ENCODE data around the gene PAWR. TPM values are rescaled to one million over a fixed set of nuclear protein-coding genes. Genes with fewer than 3 reads are reported as not detected.

PAWR gene
- total RNA-seq, result 10 to 100 TPM; 15.2 to 35.5 (median 18.6) TPM

- H3K4me3 ChIP-seq, result peak within 1 kb of the TSS; percentile 80 to 97 (median 87)
- peak within 1 kb of the TSS; percentile 1 to 77 for H3K27ac ChIP-seq
- peak; percentile 60 to 87 (median 82) for ATAC-seq (replicated peaks in 6 of 8)
- peaks cover 12 to 24% of the 10 kb centered on the region in 2 donors for H3K4me1 ChIP-seq (replicated peaks in 1 of 2)
- in situ Hi-C loops (cut with MboI; ENCODE audit: low pct_unique_long_range_greater_than_20kb in 2 of 9, low sequenced_read_pairs in 9 of 9, unreplicated experiment in 9 of 9), result no loop called here
- WGBS, 10 experiments, result 0 to 13% (median 0%) methylated on average over 1 to 4 of the region's 107 CpGs; no CpG with 5 or more reads in 4 of the 10 experiments
These were observed at the start of gene PAWR for GRCh38 chr12:79690638-79691510. PAWR (minus strand) TSS chr12:79690964; CDS start chr12:79690244, 720 bp downstream.

- in situ Hi-C loops (cut with MboI; ENCODE audit: low pct_unique_long_range_greater_than_20kb in 2 of 9, low sequenced_read_pairs in 9 of 9, unreplicated experiment in 9 of 9), result loop anchor here in 3 of 9 experiments (10.0 to 25.0 kb wide), 2 partner anchors 326 to 333 kb away; no protein-coding TSS in a partner anchor
- Histone ChIP-seq H3K4me1 (replicated peaks in 1 of 2) (no peaks in the 10 kb centered on the region), H3K27ac (no peak overlapping the region), H3K4me3 (no peak overlapping the region)
- 2 to 63% (median 31%) methylated on average over 1 to 4 of the region's 4 CpGs; no CpG with 5 or more reads in 1 of the 10 experiments for WGBS, 10 experiments
- peak in 4 of 8 experiments; percentile 48 to 68 (median 52) for ATAC-seq (replicated peaks in 6 of 8)
These were observed 47.3 kb upstream of the PAWR start for GRCh38 chr12:79737875-79738718.

- no peak overlapping the region for H3K27ac ChIP-seq
- in situ Hi-C loops (cut with MboI; ENCODE audit: low pct_unique_long_range_greater_than_20kb in 2 of 9, low sequenced_read_pairs in 9 of 9, unreplicated experiment in 9 of 9), result loop anchor here in 3 of 9 experiments (10.0 to 25.0 kb wide), 2 partner anchors 320 to 328 kb away; no protein-coding TSS in a partner anchor
- H3K4me1 ChIP-seq (replicated peaks in 1 of 2), result no peaks in the 10 kb centered on the region
- no peak for ATAC-seq (replicated peaks in 6 of 8)
- no peak overlapping the region for H3K4me3 ChIP-seq
These were observed 41.9 kb upstream of the PAWR start for GRCh38 chr12:79732638-79733037.

GRCh38 chr12:79725987-79726386, 35.2 kb upstream of the PAWR start:
- in situ Hi-C loops (cut with MboI; ENCODE audit: low pct_unique_long_range_greater_than_20kb in 2 of 9, low sequenced_read_pairs in 9 of 9, unreplicated experiment in 9 of 9), result loop anchor here in 2 of 9 experiments (25.0 kb wide), 1 partner anchor 314 kb away; no protein-coding TSS in a partner anchor
- no peak overlapping the region for H3K27ac ChIP-seq
- ATAC-seq (replicated peaks in 6 of 8), result peak in 1 of 8 experiments; percentile 16

DNA sequence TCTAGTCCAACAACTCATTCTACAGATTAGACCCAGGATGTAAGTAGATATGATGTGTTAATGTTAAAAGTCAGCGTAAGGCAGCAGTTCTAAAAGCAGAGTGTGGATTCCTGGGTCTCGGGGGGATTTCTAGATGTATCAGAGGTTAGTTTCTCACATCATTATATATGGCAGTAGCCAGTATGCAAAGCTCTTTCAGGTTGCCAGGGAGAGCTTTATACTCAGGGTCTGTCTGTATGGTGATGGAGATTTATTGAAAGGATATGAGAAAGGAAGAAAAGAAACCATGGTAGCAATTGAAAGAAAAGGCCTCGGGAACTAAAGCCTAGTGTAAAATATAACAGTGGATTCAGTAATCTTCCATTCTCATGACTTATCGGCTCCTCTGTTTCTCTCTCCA, 26.2 kb upstream of the PAWR start:
- 23 to 100% (median 50%) methylated on average over 1 to 4 of the region's 4 CpGs; no CpG with 5 or more reads in 2 of the 10 experiments for WGBS, 10 experiments
- Histone ChIP-seq H3K27ac (no peak overlapping the region), H3K4me1 (replicated peaks in 1 of 2) (peaks cover 5 to 10% of the 10 kb centered on the region in 2 donors), H3K4me3 (no peak overlapping the region)
- in situ Hi-C loops (cut with MboI; ENCODE audit: low pct_unique_long_range_greater_than_20kb in 2 of 9, low sequenced_read_pairs in 9 of 9, unreplicated experiment in 9 of 9), result no loop called here
- peak in 5 of 8 experiments; percentile 61 to 100 (median 89) for ATAC-seq (replicated peaks in 6 of 8)

More at GRCh38 chr12:79725987-79726386, 35.2 kb upstream of the PAWR start:
- no peak overlapping the region for H3K4me3 ChIP-seq
- no peaks in the 10 kb centered on the region for H3K4me1 ChIP-seq (replicated peaks in 1 of 2)
- WGBS, 10 experiments, result 0 to 100% (median 50%) methylated on average over 1 of the region's 1 CpG; no CpG with 5 or more reads in 2 of the 10 experiments

DNA sequence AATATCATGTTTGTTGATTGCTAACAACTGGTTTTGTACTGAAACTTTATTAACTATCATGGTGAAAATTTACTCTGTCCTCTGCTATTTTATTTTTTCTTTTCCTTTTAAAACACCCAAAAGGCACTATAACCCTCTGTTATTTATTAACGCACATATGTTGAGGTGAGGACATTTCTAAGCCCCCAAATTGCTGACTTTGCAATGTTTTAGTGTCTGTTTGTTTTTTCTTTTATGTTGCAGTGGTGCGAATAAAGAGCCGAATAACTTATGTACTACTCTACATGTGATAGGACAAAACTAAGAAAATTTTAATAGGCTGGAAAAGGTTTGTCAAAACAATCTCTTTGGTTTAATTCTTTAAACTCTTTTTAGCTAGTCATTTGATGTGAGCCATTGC, 24.5 kb upstream of the PAWR start:
- Histone ChIP-seq H3K4me3 (no peak overlapping the region), H3K4me1 (replicated peaks in 1 of 2) (peaks cover 5 to 10% of the 10 kb centered on the region in 2 donors), H3K27ac (no peak overlapping the region)
- no peak for ATAC-seq (replicated peaks in 6 of 8)
- 69 to 100% (median 93%) methylated on average over 1 to 3 of the region's 3 CpGs; no CpG with 5 or more reads in 1 of the 10 experiments for WGBS, 10 experiments
- in situ Hi-C loops (cut with MboI; ENCODE audit: low pct_unique_long_range_greater_than_20kb in 2 of 9, low sequenced_read_pairs in 9 of 9, unreplicated experiment in 9 of 9), result no loop called here

- Histone ChIP-seq H3K4me3 (no peak overlapping the region), H3K4me1 (replicated peaks in 1 of 2) (no peaks in the 10 kb centered on the region), H3K27ac (no peak overlapping the region)
- 86 to 100% (median 95%) methylated on average over 1 to 7 of the region's 50 CpGs; no CpG with 5 or more reads in 5 of the 10 experiments for WGBS, 10 experiments
- in situ Hi-C loops (cut with MboI; ENCODE audit: low pct_unique_long_range_greater_than_20kb in 2 of 9, low sequenced_read_pairs in 9 of 9, unreplicated experiment in 9 of 9), result no loop called here
- ATAC-seq (replicated peaks in 6 of 8), result no peak
These were observed 20.1 kb upstream of the PAWR start for GRCh38 chr12:79710707-79711483.

DNA sequence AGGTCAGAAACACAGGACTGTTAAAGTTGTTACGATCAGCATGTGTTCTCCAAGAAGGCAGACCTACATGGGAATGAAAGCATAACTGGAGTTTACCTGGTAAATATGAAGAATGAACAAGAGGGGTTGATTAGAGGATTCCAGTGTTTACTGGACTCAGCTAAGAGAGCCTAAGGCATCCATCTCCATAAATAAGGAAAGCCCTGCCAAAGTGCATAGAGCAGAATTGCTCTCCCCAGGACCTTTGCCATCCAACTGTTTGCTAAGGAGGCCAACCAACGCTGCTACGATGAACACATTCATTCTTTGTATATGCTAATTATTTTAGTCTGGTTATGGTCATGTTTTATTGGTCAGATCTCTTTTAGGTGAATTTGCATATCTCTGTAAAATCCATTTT, 17.1 kb upstream of the PAWR start:
- H3K4me3 ChIP-seq, result no peak overlapping the region
- peak in 1 of 8 experiments; percentile 43 for ATAC-seq (replicated peaks in 6 of 8)
- in situ Hi-C loops (cut with MboI; ENCODE audit: low pct_unique_long_range_greater_than_20kb in 2 of 9, low sequenced_read_pairs in 9 of 9, unreplicated experiment in 9 of 9), result no loop called here
- no peak overlapping the region for H3K27ac ChIP-seq
- H3K4me1 ChIP-seq (replicated peaks in 1 of 2), result no peaks in the 10 kb centered on the region
- 40 to 90% (median 67%) methylated on average over 1 to 3 of the region's 3 CpGs; no CpG with 5 or more reads in 2 of the 10 experiments for WGBS, 10 experiments

DNA sequence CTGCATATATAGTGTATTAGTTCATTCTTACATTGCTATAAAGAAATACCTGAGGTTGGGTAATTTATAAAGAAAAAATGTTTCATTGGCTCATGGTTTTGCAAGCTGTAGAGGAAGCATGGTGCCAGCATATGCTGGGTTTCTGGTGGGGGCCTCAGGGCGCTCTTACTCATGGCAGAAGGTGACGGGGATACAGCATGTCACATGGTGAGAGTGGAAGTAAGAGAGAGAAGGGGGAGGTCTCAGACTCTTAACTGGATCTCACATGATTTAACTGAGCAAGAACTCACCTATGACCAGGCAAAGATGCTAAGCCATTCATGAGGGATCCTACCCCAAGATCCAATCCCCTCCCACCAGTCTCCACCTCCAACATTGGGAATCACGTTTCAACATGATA, 15.9 kb upstream of the PAWR start:
- 0 to 87% (median 40%) methylated on average over 1 to 3 of the region's 3 CpGs; no CpG with 5 or more reads in 5 of the 10 experiments for WGBS, 10 experiments
- in situ Hi-C loops (cut with MboI; ENCODE audit: low pct_unique_long_range_greater_than_20kb in 2 of 9, low sequenced_read_pairs in 9 of 9, unreplicated experiment in 9 of 9), result no loop called here
- no peak overlapping the region for H3K27ac ChIP-seq
- H3K4me1 ChIP-seq (replicated peaks in 1 of 2), result no peaks in the 10 kb centered on the region
- no peak for ATAC-seq (replicated peaks in 6 of 8)
- no peak overlapping the region for H3K4me3 ChIP-seq

DNA sequence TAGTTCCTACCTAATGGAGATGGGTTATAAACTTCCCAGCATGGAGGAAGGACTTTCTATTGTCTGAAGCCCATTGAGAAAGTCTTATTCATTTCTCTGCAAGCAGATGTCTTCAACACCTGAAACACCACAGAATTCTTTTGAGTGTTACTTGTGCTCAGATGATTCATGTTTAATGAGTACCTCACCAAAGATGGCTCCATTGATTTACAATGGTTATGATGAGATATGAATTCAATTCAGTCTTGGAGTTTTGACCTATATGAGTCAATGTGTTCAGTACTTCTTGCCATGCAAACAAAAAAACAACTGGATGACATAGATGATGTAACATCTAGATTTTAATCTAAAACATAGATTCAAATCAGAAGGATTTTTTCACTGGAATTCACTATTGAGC, 15.4 kb upstream of the PAWR start:
- ATAC-seq (replicated peaks in 6 of 8), result no peak
- in situ Hi-C loops (cut with MboI; ENCODE audit: low pct_unique_long_range_greater_than_20kb in 2 of 9, low sequenced_read_pairs in 9 of 9, unreplicated experiment in 9 of 9), result no loop called here

DNA sequence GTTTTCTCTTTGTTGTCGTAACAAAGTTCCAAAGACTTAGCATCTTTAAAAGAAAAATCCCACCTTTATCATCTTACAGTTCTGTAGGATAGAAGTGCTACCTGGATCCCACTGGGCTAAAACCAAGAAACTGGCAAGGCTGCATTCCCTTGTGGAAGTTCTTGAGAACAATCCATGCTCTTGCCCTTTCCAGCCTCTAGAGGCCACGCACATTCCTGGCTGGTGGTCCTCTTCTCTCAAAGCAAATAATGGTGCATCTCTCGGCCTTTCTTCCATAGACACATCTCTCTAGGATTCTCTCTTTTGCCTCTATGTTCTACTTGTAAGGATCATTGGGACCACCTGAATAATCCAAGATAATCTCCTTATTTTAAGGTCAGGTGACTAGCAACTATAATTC, 8.2 kb upstream of the PAWR start:
- Histone ChIP-seq H3K4me1 (replicated peaks in 1 of 2) (no peaks in the 10 kb centered on the region), H3K27ac (no peak overlapping the region), H3K4me3 (no peak overlapping the region)
- ATAC-seq (replicated peaks in 6 of 8), result no peak
- in situ Hi-C loops (cut with MboI; ENCODE audit: low pct_unique_long_range_greater_than_20kb in 2 of 9, low sequenced_read_pairs in 9 of 9, unreplicated experiment in 9 of 9), result no loop called here
- WGBS, 10 experiments, result 68 to 100% (median 90%) methylated on average over 1 to 3 of the region's 3 CpGs; no CpG with 5 or more reads in 1 of the 10 experiments

More for the DNA sequence above, 15.4 kb upstream of the PAWR start:
- Histone ChIP-seq H3K4me1 (replicated peaks in 1 of 2) (no peaks in the 10 kb centered on the region), H3K27ac (no peak overlapping the region), H3K4me3 (no peak overlapping the region)

DNA sequence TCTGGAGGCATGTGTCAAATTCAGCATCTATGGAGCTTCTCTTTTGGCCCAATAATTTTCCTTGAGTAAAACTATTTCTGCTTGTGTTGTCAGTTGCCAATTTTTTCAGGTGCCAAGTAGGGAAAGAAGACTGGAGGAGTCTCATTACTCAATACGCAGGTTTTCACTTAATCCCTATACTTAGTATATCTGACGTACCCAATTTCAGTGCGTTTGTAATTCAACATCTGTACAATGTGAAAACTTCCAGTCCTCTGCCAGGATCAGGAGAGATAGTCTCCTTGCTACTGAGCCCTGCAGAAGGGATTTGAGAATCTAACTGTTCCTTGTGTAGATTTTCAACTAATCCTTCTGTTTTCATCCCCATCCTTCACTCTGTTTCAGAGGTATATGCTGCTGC, 5.7 kb upstream of the PAWR start:
- Histone ChIP-seq H3K4me1 (replicated peaks in 1 of 2) (peaks cover 3 to 8% of the 10 kb centered on the region in 2 donors), H3K27ac (no peak overlapping the region), H3K4me3 (no peak overlapping the region)
- in situ Hi-C loops (cut with MboI; ENCODE audit: low pct_unique_long_range_greater_than_20kb in 2 of 9, low sequenced_read_pairs in 9 of 9, unreplicated experiment in 9 of 9), result no loop called here
- ATAC-seq (replicated peaks in 6 of 8), result no peak
- 47 to 100% (median 90%) methylated on average over 1 to 3 of the region's 3 CpGs; no CpG with 5 or more reads in 2 of the 10 experiments for WGBS, 10 experiments
